ENCODE data around the gene FCER2. TPM values are rescaled to one million over a fixed set of nuclear protein-coding genes. Genes with fewer than 3 reads are reported as not detected.

FCER2 gene
- polyA plus RNA-seq, 3 donors = 1.1 to 4.1 (median 2.1) TPM

- Histone ChIP-seq H3K4me3 (replicated peaks in 1 of 3; ENCODE audit: low read depth in 2 of 3, low read length in 3 of 3) (peak overlapping the region; percentile 20 to 73 (median 32)), H3K9ac (ENCODE audit: insufficient read depth, low read length, poor library complexity, severe bottlenecking) (peak overlapping the region; percentile 56), H2AFZ (ENCODE audit: insufficient read depth, low read depth, low read length, poor library complexity, severe bottlenecking) (peak overlapping the region; percentile 71), H3K27ac (ENCODE audit: low read depth in 1 of 2, low read length in 2 of 2) (peak overlapping the region; percentile 45 to 87), H3K4me1 (ENCODE audit: control insufficient read depth in 1 of 2, insufficient read depth in 2 of 2, low read length in 2 of 2) (peaks cover 43 to 65% of the 10 kb centered on the region in 2 donors), H3K79me2 (ENCODE audit: insufficient read depth, low read length) (peaks cover 15% of the 10 kb centered on the region), H3K36me3 (replicated peaks in 1 of 2; ENCODE audit: control insufficient read depth in 1 of 2, insufficient read depth in 2 of 2, low read length in 2 of 2) (no peaks in the 10 kb centered on the region), H3K27me3 (ENCODE audit: control insufficient read depth in 2 of 2, insufficient read depth in 2 of 2, low read length in 2 of 2) (no peaks in the 10 kb centered on the region), H3K9me3 (replicated peaks in 1 of 2; ENCODE audit: control insufficient read depth in 1 of 2, insufficient read depth in 1 of 2, low read length in 2 of 2) (peaks cover 7 to 13% of the 10 kb centered on the region in 2 donors), H3K4me2 (replicated peaks; ENCODE audit: extremely low read depth, low read length, poor library complexity, severe bottlenecking) (peak overlapping the region; percentile 81), H4K20me1 (ENCODE audit: insufficient read depth, low read length) (no peaks in the 10 kb centered on the region)
- Mint-ChIP-seq H3K4me1 (peaks cover 60% of the 10 kb centered on the region), H3K36me3 (peaks cover 2 to 5% of the 10 kb centered on the region in 2 donors), H3K27me3 (ENCODE audit: low read depth in 3 of 3) (peaks cover 0 to 5% (median 0%) of the 10 kb centered on the region in 3 donors), H3K9me3 (peaks cover 11 to 19% (median 13%) of the 10 kb centered on the region in 7 donors), H3K4me3 (peak overlapping the region; percentile 85 to 92), H3K27ac (peak overlapping the region; percentile 70 to 93 (median 90))
- DNase-seq = peak; percentile 69 to 77 (median 73)
- no peak for TF ChIP-seq CTCF (IDR thresholded peaks at IDR 0.05)
- WGBS (ENCODE audit: insufficient coverage) = 1% methylated on average over 35 of the region's 43 CpGs
- intact Hi-C loops (cut with micrococcal nuclease) = no loop called here
These were observed 31.7 kb downstream of the FCER2 start for GRCh38 chr19:7670150-7670783.

- Histone ChIP-seq H3K9me3 (replicated peaks in 1 of 2; ENCODE audit: control insufficient read depth in 1 of 2, insufficient read depth in 1 of 2, low read length in 2 of 2) (peaks cover 7 to 13% of the 10 kb centered on the region in 2 donors), H3K4me3 (replicated peaks in 1 of 3; ENCODE audit: low read depth in 2 of 3, low read length in 3 of 3) (peak overlapping the region; percentile 1 to 71 (median 37)), H4K20me1 (ENCODE audit: insufficient read depth, low read length) (no peaks in the 10 kb centered on the region), H2AFZ (ENCODE audit: insufficient read depth, low read depth, low read length, poor library complexity, severe bottlenecking) (peak overlapping the region; percentile 58), H3K4me1 (ENCODE audit: control insufficient read depth in 1 of 2, insufficient read depth in 2 of 2, low read length in 2 of 2) (peaks cover 37 to 59% of the 10 kb centered on the region in 2 donors), H3K36me3 (replicated peaks in 1 of 2; ENCODE audit: control insufficient read depth in 1 of 2, insufficient read depth in 2 of 2, low read length in 2 of 2) (no peaks in the 10 kb centered on the region), H3K27me3 (ENCODE audit: control insufficient read depth in 2 of 2, insufficient read depth in 2 of 2, low read length in 2 of 2) (no peaks in the 10 kb centered on the region), H3K27ac (ENCODE audit: low read depth in 1 of 2, low read length in 2 of 2) (peak overlapping the region; percentile 70 to 87), H3K79me2 (ENCODE audit: insufficient read depth, low read length) (peaks cover 15% of the 10 kb centered on the region), H3K9ac (ENCODE audit: insufficient read depth, low read length, poor library complexity, severe bottlenecking) (peak overlapping the region; percentile 52), H3K4me2 (replicated peaks; ENCODE audit: extremely low read depth, low read length, poor library complexity, severe bottlenecking) (peak overlapping the region; percentile 72)
- H3K36me3 Mint-ChIP-seq = peaks cover 2 to 5% of the 10 kb centered on the region in 2 donors
- intact Hi-C loops (cut with micrococcal nuclease) = no loop called here
- H3K4me3 Mint-ChIP-seq = peak overlapping the region; percentile 72 to 92
- H3K27ac Mint-ChIP-seq = peak overlapping the region; percentile 59 to 93 (median 82)
- no peak for DNase-seq
- peaks cover 55% of the 10 kb centered on the region for H3K4me1 Mint-ChIP-seq
- peaks cover 11 to 19% (median 13%) of the 10 kb centered on the region in 7 donors for H3K9me3 Mint-ChIP-seq
- TF ChIP-seq CTCF (IDR thresholded peaks at IDR 0.05) = no peak
- 21% methylated on average over 7 of the region's 9 CpGs for WGBS (ENCODE audit: insufficient coverage)
- H3K27me3 Mint-ChIP-seq (ENCODE audit: low read depth in 3 of 3) = peaks cover 0 to 5% (median 0%) of the 10 kb centered on the region in 3 donors
These were observed 32.3 kb downstream of the FCER2 start for GRCh38 chr19:7669641-7670040.
